Ammon's horn (tissue), 1 donor: ENCODE results near the gene GM2A.
"Not testable (repeated sequence)": the region's sequence is repeated elsewhere in the genome, so short reads cannot be mapped to it uniquely, and the experiment has no call there.

Experiments
- DNase-seq: peaks from one replicate; pipeline ENCODE4 v3.0.0-alpha.2; 2016; ENCODE audit warnings: low spot score

The GM2A gene

DNA sequence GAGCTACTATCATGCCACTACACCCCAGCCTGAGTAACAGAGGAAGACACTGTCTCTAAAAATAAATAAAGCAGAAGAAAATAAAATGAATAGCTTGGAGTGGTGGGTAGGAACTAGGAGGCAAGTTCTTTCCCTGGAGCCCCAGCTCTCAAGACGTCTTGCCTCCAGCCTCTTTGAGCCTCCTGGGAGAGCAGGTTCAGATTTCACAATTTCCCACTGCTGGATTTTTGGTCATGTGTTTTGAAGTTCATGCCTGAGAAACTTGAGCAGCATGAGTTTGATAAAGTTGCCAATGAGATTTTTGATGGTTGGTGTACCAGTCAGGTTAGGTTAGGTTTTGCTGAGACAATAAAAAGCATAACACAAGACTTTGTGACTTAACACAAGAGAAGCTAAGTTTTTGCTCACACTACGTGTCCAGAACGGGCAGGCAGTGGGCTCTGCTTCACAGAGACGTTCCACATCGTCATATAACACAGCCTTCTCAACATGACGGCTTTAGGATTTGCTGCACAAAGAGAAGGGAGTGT lies 25.0 kb upstream of the GM2A start:
- DNase-seq, result no peak

DNA sequence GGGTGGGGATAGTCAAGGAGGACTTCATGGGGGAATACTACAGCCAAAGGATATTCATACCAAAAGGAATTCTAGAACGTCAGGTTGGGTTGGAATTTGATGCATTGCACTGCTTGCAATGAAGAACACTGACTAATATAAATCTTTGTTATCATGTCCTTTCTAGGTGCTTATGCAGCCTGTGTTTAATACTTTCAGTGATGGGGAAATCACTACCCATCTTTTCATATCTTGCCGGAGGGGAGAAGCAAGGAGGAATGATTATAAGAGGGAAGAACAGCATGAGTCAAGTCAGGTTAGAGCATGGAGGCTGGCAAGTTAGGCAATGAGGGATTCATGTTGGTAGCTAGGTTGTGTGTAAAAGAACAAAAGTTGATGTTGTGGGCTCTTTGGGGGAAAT lies 24.0 kb upstream of the GM2A start:
- DNase-seq, result no peak

DNA sequence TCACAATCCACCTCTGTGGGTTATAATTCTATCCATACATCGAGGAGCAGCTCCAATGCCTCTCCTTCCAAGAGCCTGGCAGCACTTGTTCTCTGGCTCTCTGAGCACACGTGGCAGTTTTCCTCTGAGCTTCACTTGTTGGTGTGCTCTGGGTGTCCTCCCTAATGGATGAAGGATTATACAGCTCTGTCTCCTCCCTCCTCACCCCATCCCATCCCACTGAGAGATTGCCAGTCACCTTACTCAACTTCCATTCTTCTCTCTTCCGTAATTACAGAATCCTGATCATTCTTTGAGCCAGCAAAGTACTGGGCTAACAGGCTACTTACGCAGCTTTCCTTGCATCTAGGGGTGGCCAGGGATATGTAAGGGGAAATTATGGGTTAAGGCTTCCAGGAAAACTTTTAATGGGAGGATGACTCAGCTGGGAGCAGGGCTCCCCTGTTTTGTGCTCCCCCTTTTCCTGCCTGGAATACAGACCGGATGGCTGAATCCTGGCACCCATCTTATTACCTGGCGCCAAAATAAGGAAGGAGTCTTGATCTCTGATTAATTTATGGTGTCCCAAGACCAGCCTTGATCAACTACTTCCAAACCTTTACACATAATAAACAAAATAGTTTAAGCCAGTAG lies 22.8 kb upstream of the GM2A start:
- DNase-seq, result no peak

DNA sequence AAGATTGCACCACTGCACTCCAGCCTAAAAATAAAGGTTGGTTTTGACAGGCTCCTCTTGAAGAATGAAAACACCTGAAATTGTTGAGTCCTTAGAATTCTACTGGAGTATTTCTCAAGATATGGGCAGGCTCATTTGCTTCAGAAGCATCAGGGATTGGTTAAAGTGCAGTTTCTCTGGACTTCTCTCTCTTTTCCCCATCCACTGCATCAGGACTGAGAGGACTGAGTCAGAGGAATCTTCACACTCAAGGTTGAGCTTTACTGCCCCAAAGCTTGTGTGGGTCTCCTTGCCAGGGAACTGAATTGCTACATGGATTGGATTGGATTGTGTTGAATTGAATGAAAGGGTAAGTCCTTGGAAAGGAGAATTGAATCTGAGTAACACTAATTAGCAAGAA lies 21.6 kb upstream of the GM2A start:
- DNase-seq, result no peak

DNA sequence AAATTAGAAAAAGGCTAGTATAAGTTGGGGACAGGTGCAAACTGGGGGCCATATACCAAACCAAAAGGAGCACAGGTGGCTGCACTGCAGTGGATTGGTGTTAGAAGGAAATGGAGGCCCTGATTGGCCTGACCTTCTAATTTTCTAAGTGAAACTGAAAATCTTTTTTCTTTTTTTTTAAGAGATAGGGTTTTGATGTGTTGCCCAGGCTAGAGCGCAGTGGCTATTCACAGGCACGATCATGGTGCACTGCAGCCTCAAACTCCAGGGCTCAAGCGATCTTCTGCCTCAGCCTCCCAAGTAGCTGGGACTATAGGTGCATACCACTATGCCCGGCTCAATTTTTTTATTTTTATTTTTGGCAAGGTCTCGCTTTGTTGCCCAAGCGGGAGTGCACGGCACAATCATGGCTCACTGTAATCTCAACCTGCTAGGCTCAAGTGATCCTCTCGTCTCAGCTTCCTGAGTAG lies 19.3 kb upstream of the GM2A start:
- DNase-seq, result no peak

DNA sequence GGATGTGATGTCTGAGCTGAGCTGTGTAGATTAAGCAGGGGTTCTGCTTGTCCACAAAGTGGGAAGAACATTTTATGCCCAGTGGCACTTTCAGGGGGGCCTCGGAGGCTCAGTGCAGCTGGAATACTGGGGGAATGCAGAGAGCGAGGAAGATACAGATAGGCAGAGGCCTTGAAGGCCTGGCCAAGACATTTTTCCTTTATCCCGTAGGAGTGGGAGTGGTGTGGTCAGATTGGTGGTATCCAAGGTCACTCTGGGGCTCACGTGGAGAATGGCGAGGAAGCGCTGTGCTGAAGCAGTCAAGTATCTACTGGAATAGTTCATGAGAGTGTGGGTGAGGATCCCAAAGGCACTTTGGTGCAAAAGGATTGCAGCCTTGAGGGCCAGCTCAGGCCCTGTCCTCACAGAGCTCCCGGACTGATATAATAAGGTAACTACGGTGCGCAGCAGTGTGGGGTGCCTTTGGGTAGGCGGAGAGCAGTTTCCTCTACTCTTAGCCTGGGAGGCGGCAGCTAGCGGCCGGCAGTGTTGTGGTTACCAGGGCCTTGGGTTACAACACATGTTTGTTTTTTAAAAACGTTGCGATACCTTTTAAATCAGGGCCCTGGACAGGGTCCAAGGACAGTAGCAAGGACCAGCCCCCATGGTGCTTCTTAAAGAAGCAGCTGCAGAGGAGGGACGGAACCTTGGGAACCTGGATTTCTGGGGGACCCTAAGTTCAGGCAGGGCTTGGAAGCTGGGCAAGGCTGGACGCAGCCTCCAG lies 18.3 kb upstream of the GM2A start:
- DNase-seq, result no peak

DNA sequence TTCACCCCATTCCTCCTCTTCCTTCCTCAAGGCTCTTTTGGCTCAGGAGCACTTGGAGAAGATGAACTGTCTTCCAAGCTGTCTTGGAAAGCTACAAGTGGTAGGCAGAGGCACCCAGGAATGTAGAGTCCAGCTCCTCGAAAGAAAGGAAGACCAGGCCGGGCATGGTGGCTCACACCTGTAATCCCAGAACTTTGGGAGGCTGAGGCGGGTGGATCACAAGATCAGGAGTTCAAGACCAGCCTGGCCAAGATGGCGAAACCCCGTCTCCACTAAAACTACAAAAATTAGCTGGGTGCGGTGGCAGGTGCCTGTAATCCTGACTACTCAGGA lies 17.8 kb upstream of the GM2A start:
- DNase-seq, result not testable (repeated sequence)

DNA sequence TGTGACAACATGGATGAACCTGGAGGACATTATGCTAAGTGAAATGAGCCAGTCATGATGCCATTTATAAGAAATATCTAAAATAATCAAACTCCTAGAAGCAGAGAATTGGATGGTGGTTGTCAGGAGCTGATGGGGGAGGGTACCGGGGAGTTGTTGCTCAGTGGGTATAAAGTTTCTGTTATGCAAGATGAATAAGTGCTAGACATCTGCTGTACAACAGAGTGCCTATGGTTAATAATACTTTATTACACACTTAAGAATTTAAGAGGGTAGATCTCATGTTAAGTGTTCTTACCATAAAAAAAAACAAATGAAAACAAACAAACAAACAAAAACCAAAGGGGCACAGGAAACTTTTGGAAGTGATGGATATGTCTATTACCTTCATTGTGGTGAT lies 16.1 kb upstream of the GM2A start:
- no peak for DNase-seq

DNA sequence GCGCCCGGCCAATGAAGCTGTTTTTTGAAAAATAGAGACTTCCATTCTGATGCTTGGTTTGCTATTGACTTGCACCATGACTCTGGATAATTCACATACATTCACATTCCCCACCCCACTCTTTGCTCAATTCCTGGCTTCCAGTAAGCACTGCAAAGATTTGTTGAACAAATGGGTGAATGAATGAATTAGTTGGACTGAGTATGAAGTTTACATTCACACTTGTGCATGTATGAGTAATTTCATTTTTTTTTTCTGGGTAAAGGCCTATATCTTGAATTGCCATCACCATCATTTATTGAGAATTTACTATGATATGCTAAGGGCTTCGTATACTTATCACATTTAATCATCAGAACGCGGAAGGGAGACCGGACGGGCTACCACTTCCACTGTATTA lies 15.3 kb upstream of the GM2A start:
- no peak for DNase-seq

DNA sequence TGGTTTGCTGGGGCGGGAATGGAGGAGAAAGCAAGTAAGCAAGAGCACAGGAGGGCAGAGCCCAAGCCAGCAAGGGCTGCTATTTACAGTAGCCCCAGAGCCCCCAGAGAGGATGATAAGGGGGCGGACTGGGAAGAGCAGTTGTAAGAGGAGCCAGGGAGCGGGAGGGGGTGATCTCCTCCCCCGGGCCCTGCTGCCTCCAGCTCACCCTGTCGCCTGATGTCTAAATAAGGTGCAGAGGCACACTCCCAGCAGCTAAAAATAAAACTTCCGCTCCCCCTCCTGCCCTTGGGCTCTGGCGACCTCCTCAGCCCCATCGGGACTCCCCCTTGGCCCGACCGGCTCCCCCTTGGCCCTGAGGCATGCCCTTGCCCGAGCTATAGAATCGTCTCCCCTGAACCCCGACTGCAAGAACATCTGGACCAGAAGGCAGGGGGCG lies 14.7 kb upstream of the GM2A start:
- no peak for DNase-seq

DNA sequence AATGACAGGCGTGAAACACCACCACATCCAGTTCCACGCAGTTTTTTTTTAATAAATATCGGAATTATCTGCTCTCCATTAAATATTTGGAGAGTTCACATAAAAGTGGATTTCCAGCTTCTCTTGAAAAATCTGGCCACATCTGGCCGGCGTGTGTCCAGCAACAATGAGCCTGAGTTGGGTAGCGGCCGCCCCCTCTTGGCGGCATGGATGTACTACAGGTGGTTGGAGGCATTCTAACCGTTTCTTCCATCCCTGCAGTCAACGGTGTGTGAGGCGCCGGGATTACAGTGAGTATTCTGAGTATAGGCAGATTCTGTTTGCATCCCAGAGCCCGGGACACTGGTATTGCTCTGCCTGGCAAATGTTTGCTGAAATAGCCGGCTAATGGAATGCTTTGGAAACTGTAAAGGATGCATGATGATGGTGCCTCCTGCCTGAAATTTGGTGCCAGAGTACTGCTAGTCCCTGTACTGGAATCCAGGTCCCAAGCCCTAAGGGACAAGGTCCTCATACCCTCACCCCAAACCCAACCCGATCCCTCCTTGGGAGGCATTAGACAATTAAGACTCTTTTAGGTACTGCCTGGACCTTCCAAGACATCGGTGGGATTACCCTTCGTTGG lies 13.6 kb upstream of the GM2A start:
- peak; percentile 76 for DNase-seq

DNA sequence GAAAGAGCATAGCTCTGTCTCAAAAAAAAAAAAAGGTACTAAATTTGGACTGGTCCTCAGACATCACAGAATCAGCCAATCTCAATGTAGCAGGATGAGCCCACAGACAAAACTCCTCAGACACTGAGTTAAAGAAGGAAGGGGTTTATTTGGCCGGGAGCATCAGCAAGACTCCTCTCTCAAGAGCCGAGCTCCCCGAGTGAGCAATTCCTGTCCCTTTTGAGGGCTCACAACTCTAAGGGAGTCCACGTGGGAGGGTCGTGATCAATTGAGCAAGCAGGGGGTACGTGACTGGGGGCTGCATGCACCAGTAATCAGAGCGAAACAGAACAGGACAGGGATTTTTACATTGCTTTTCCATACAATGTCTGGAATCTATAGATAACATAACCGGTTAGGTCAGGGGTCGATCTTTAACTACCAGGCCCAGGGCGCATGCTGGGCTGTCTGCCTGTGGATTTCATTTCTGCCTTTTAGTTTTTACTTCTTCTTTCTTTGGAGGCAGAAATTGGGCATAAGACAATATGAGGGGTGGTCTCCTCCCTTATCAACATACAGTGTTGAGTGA lies 12.6 kb upstream of the GM2A start:
- DNase-seq, result not testable (repeated sequence)

DNA sequence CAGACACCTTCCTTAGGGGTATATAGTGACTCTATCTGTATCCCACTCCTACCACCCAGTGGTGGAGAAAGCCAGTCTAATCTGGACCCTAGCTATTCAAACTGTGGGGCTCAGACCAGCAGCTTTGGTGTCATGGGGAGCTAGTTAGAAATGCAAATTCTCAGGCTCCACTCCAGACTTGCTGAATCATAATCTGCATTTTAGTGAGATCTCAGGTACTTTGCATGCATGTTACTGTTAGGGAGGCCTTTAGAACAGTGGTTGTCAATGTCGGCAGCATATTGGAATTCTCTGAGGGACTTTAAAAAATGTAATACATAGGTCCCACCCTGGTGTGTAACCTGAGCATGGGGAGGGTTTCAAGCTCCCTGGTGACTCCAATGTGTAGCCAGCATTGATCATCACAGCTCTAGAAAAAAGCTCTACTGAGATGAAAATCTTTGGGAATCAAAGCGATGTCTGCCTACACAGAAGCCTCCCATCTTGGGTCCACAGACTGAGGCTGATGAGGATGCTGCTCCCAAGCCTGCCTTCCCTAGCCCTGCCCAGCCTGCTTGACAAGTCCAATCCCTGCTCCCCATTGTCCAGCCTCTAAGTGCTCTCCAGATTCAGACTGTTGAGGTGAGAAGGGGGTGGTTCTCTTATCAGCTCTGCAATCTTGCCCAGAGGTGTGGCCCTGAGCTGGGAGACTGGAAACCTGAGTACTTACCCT lies 11.9 kb upstream of the GM2A start:
- no peak for DNase-seq

DNA sequence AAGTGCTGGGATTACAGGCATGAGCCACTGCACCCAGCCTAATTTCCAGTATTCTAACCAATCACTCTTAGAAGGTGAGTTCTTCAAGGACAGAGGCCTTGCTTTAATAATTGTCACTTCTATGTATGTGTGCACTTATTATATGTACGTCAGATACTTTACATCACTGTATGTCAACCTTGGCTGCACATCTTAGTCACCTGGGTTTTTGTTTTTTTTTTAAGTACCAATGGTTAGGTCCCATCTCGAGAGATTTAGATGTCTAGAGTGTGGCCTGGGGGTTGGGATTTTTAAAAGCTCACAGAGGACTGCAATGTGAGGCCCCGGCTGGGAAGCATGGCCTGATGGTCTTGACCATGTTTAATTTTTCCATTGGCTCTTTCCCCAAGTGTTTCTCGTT lies 9.9 kb upstream of the GM2A start:
- no peak for DNase-seq

DNA sequence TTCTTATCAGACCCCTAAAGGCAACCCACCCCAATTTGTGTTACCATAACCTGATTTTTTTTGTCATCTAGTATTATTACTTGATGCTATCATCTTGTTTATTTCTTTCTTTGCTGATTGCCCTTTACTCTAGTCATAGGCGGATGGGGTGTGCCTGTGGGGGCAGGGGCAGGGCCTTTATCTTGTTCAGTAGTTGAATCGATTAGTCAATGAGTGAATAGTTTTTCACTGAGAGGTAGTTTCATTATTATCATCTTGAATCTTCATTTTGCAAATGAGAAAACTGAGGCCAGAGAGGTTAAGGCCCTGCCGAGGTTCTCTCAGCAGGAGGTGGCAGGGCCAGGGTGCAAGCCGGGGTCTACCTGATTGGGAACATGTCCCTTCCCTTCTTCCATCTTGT lies 9.4 kb upstream of the GM2A start:
- no peak for DNase-seq

DNA sequence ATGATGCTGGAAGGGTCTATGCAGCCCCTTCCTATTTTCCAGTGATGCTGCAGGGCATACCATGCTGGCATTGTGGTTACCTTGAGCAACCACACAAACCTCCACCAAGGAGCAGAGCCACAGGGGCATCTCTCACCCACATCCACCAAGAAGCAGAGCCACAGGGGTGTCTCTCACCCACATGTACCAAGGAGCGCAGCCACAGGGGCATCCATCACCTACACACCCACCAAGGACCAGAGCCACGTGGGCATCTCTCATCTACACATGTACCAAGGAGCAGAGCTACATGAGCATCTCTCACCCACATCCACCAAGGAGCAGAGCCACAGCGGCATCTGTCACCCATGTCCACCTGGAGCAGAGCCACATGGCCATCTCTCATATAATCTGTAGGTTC lies 8.8 kb upstream of the GM2A start:
- DNase-seq, result no peak

DNA sequence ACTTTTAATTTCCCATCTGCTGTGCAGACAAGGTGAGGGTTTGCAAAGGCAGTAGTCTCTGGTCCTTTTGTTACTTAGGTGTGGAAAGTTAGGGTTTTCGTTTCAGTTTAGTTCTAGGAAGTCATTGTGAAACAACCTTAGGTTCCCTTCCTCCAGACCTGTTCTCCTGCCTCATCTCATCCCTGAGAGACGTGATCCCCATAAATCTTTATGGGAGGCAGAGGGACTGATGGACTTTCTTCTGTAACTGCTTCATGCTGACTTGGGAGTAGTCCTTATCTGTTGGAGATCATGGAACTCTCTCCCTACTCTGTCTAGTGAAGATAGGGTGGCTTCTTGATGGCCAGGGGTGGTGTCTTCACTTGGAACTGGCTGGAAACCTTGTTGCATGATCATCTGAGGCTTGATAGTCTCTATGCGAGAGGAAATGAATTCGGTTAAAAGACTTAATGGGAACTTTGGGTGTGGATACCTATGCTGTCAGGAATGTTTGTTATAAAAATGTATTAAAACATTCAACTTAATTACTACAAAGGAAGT lies 7.2 kb upstream of the GM2A start:
- DNase-seq, result no peak

DNA sequence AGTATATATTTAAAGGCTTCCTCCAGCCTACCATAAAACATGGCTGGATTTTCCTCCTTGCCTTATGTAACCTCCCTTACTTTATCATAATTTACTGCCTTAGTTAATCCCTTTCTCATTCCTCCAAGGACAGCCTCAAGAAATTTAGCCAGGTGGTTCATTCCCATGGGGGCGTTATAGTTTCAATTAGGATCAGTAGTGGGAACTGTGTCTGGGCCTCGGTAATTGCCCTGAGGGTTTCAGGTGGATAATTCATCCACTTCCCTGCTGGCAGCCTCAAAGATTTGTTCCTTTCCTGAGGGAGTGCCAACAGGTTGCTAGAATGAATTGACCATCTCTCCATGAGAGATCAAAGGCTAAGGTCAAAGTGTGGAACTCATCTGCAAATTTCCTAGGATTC lies 4.3 kb upstream of the GM2A start:
- DNase-seq, result no peak

DNA sequence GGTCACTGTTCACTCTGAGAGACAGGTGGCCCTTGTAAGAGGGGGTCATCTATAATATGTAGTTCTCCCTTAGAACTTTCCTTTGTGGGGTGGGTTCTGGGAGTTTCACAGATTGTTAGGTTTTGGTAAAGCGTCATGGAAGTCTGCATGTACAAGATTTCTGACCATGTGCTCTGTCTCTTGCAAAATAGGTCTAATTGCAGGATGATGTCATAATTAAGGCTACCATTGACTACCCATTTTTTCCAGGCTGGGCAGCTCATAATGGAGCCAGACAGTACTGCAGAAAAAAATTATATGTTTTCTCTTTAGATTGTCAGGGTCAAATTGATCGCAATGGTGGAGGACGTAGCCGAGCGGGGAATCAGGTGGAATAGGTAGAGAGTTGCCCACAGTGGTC lies 3.7 kb upstream of the GM2A start:
- no peak for DNase-seq

DNA sequence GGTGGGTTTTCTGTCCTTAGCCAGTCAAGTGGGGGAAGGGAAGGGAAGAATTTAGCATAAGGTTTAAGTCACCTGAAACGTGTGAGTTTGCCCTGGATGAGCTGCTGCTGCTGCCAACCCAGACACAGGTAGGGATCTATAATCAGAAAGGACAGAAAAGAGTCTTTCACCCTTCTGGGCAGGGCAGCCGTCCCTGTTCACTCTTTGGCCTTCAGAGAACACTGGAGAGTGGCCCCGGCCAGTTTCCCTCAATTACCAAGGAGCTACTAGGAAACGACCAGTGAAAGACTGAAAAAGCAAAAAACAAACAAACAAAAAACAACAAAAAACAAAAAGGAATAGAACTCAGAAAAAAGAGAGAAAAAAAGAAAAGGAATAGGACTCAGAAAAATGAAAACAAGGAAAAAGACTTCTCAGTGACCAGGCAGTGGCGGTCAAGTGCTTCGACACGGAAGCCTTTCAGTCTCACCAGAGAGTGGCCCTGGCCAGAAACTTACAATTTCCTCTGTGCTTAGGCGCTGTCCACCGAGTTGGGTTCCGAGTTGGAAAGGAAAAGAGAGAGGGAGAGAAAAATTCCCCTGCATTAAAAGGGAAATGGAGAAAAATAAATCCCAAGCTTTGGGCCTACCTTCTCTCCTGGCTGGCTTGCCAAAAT lies 2.5 kb upstream of the GM2A start:
- DNase-seq, result no peak

DNA sequence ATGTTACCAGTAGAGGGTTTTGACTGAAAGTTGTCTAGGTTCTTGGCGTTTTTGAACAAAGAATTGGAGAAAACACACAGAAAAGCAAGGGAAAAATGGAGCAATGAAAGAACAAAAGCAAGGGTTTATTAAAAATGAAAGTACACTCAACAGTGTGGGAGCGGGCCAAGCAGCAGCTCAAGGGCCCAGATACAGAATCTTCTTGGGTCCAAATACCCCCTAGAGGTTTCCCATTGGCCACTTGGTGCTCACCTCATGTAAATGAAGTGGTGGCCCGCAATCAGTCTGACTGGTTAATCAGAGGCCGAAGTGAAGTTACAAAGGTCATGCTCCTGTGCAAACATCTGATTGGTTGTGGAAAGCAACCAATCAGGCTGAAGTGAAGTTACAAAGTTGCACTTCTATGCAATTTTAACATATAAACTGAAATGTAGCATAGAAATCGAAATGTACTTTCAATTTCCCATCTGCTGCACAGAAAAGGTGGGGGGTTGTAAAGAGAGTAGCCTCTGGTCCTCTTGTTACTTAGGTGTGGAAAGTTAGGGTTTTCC lies 1.9 kb upstream of the GM2A start:
- no peak for DNase-seq
